ENCODE data around the gene IFNA4. TPM values are rescaled to one million over a fixed set of nuclear protein-coding genes. Genes with fewer than 3 reads are reported as not detected.
"Not testable (repeated sequence)": the region's sequence is repeated elsewhere in the genome, so short reads cannot be mapped to it uniquely, and the experiment has no call there.

The IFNA4 gene
- total RNA-seq (2021) = not detected in 2 replicates
- not detected for Bru-seq, nascent RNA
- BruChase-seq, experiment 1, labeled RNA remaining after a 2-hour chase = not detected
- BruChase-seq, experiment 2, labeled RNA remaining after a 6-hour chase = not detected
- long read RNA-seq = 0 reads

- H3K27ac ChIP-seq (ENCODE audit: low read depth, low read length, poor library complexity, severe bottlenecking); H3K4me1 ChIP-seq (ENCODE audit: insufficient read depth, low read length, poor library complexity, severe bottlenecking); DNase-seq (ENCODE audit: low spot score); H3K4me3 ChIP-seq (ENCODE audit: low read depth, low read length, poor library complexity, severe bottlenecking); H3K9me3 ChIP-seq (ENCODE audit: low read depth, low read length, poor library complexity, severe bottlenecking); CTCF ChIA-PET; POLR2A ChIA-PET (ENCODE audit: low non-redundant PET); H3K27me3 ChIP-seq (replicated peaks; ENCODE audit: insufficient read depth, low read depth, low read length, poor library complexity); H3K36me3 ChIP-seq (ENCODE audit: insufficient read depth, low read length, poor library complexity, severe bottlenecking); BruUV-seq (replicated peaks); intact Hi-C loops (cut with micrococcal nuclease; ENCODE audit: unreplicated experiment): not testable (repeated sequence)
These were observed at the start of gene IFNA4 for GRCh38 chr9:21187487-21187886. Gene IFNA4, minus strand, starts transcription at chr9:21187587. Its CDS starts 56 bp downstream, at chr9:21187531.

GRCh38 chr9:21236360-21236714, 49.0 kb upstream of the IFNA4 start:
- intact Hi-C loops (cut with micrococcal nuclease; ENCODE audit: unreplicated experiment); POLR2A ChIA-PET (ENCODE audit: low non-redundant PET); H3K27ac ChIP-seq (ENCODE audit: low read depth, low read length, poor library complexity, severe bottlenecking); H3K9me3 ChIP-seq (ENCODE audit: low read depth, low read length, poor library complexity, severe bottlenecking); H3K4me3 ChIP-seq (ENCODE audit: low read depth, low read length, poor library complexity, severe bottlenecking); H3K27me3 ChIP-seq (replicated peaks; ENCODE audit: insufficient read depth, low read depth, low read length, poor library complexity); H3K36me3 ChIP-seq (ENCODE audit: insufficient read depth, low read length, poor library complexity, severe bottlenecking); CTCF ChIA-PET; H3K4me1 ChIP-seq (ENCODE audit: insufficient read depth, low read length, poor library complexity, severe bottlenecking); BruUV-seq (replicated peaks); DNase-seq (ENCODE audit: low spot score): not testable (repeated sequence)

GRCh38 chr9:21235468-21236359, 48.3 kb upstream of the IFNA4 start:
- H3K4me3 ChIP-seq (ENCODE audit: low read depth, low read length, poor library complexity, severe bottlenecking); H3K27ac ChIP-seq (ENCODE audit: low read depth, low read length, poor library complexity, severe bottlenecking); CTCF ChIA-PET; BruUV-seq (replicated peaks); POLR2A ChIA-PET (ENCODE audit: low non-redundant PET); H3K9me3 ChIP-seq (ENCODE audit: low read depth, low read length, poor library complexity, severe bottlenecking); intact Hi-C loops (cut with micrococcal nuclease; ENCODE audit: unreplicated experiment); H3K27me3 ChIP-seq (replicated peaks; ENCODE audit: insufficient read depth, low read depth, low read length, poor library complexity); H3K36me3 ChIP-seq (ENCODE audit: insufficient read depth, low read length, poor library complexity, severe bottlenecking); H3K4me1 ChIP-seq (ENCODE audit: insufficient read depth, low read length, poor library complexity, severe bottlenecking): not testable (repeated sequence)
- DNase-seq (ENCODE audit: low spot score) = peak; percentile 32
- peak; percentile 50 for TF ChIP-seq CTCF (conservative IDR thresholded peaks at IDR 0.05; ENCODE audit: low read depth, low read length)

- Histone ChIP-seq H3K36me3 (ENCODE audit: insufficient read depth, low read length, poor library complexity, severe bottlenecking) (no peaks in the 10 kb centered on the region), H3K27ac (ENCODE audit: low read depth, low read length, poor library complexity, severe bottlenecking) (no peak overlapping the region), H3K9me3 (ENCODE audit: low read depth, low read length, poor library complexity, severe bottlenecking) (no peaks in the 10 kb centered on the region), H3K4me1 (ENCODE audit: insufficient read depth, low read length, poor library complexity, severe bottlenecking) (no peaks in the 10 kb centered on the region), H3K27me3 (replicated peaks; ENCODE audit: insufficient read depth, low read depth, low read length, poor library complexity) (peaks cover 2% of the 10 kb centered on the region), H3K4me3 (ENCODE audit: low read depth, low read length, poor library complexity, severe bottlenecking) (no peak overlapping the region)
- DNase-seq (ENCODE audit: low spot score) = no peak
- BruUV-seq (replicated peaks) = no TSS peak
- intact Hi-C loops (cut with micrococcal nuclease; ENCODE audit: unreplicated experiment) = no loop called here
- ChIA-PET CTCF (no interaction called here), POLR2A (ENCODE audit: low non-redundant PET) (no interaction called here)
- TF ChIP-seq EZH2 (IDR thresholded peaks at IDR 0.05; ENCODE audit: borderline replicate concordance, low read depth, low read length, poor library complexity, severe bottlenecking) (no peak), CTCF (conservative IDR thresholded peaks at IDR 0.05; ENCODE audit: low read depth, low read length) (no peak)
These were observed 46.8 kb upstream of the IFNA4 start for GRCh38 chr9:21234153-21234687.

Data from A673 (cell line).